Loucy (cell line): ENCODE measurements around the gene DBR1.

Experiments
- H2AFZ ChIP-seq: fragments of 200-600 bp; sonication (generic); 2 replicates; pipeline ENCODE4 v1.6.0; 2016; ENCODE audit warnings: antibody characterized with exemption, mild to moderate bottlenecking, low read length, moderate library complexity
- H3F3A ChIP-seq: fragments of 200-600 bp; 2 replicates; pipeline ENCODE4 v1.6.0; 2016; ENCODE audit warnings: antibody characterized with exemption, low read depth, mild to moderate bottlenecking
- H3K27me3 ChIP-seq: fragments of 200-600 bp; sonication (generic); 2 replicates; pipeline ENCODE4 v1.6.1; 2014; ENCODE audit warnings: low read length, mild to moderate bottlenecking; ENCODE audit not compliant: insufficient read depth, poor library complexity, severe bottlenecking
- H3K36me3 ChIP-seq: fragments of 200-600 bp; sonication (generic); 2 replicates; pipeline ENCODE4 v1.6.1; 2016; ENCODE audit warnings: low read length; ENCODE audit not compliant: insufficient read depth
- H3K4me1 ChIP-seq: fragments of 200-600 bp; sonication (generic); 2 replicates; pipeline ENCODE4 v1.5.1; 2014; ENCODE audit warnings: low read length, mild to moderate bottlenecking; ENCODE audit not compliant: insufficient read depth, poor library complexity, severe bottlenecking
- H3K4me2 ChIP-seq: fragments of 200-600 bp; sonication (generic); 2 replicates; pipeline ENCODE4 v1.6.0; 2014; ENCODE audit warnings: antibody characterized with exemption, low read length, low read depth, mild to moderate bottlenecking; ENCODE audit not compliant: poor library complexity, severe bottlenecking
- H3K4me3 ChIP-seq: fragments of 200-600 bp; sonication (generic); 2 replicates; pipeline ENCODE4 v1.5.1; 2014; ENCODE audit warnings: low read length, mild to moderate bottlenecking, mixed read lengths; ENCODE audit not compliant: poor library complexity, severe bottlenecking
- H3K79me2 ChIP-seq: fragments of 200-600 bp; sonication (generic); 2 replicates; pipeline ENCODE4 v1.6.1; 2014; ENCODE audit warnings: low read length; ENCODE audit not compliant: insufficient read depth
- H3K9ac ChIP-seq: fragments of 200-600 bp; sonication (generic); 2 replicates; pipeline ENCODE4 v1.6.0; 2014; ENCODE audit warnings: mild to moderate bottlenecking, low read depth, low read length, moderate library complexity; ENCODE audit not compliant: poor library complexity, severe bottlenecking
- H3K9me2 ChIP-seq: fragments of 200-600 bp; sonication (generic); replicated peaks from 2 replicates; pipeline ENCODE4 v1.6.1; 2016; ENCODE audit warnings: low read depth, low read length, mixed read lengths
- H3K9me3 ChIP-seq: fragments of 200-600 bp; sonication (generic); 2 replicates; pipeline ENCODE4 v1.6.1; 2014; ENCODE audit warnings: mild to moderate bottlenecking, antibody characterized with exemption, low read length, low read depth; ENCODE audit not compliant: insufficient read depth
- H4K20me1 ChIP-seq: fragments of 200-600 bp; sonication (generic); 2 replicates; pipeline ENCODE4 v1.6.0; 2014; ENCODE audit warnings: antibody characterized with exemption, low read length, mild to moderate bottlenecking; ENCODE audit not compliant: insufficient read depth, poor library complexity, severe bottlenecking
- CTCF ChIP-seq: fragments of 200-600 bp; sonication (generic); conservative IDR thresholded peaks from 2 replicates; pipeline ENCODE4 v1.5.1; 2014; ENCODE audit warnings: mild to moderate bottlenecking, antibody characterized with exemption, low read length
- EZH2phosphoT487 ChIP-seq: fragments of 200-600 bp; IDR thresholded peaks from 2 replicates; pipeline ENCODE4 v1.6.1; 2018; ENCODE audit warnings: antibody characterized with exemption, mild to moderate bottlenecking, moderate library complexity, borderline replicate concordance

Gene DBR1

DNA sequence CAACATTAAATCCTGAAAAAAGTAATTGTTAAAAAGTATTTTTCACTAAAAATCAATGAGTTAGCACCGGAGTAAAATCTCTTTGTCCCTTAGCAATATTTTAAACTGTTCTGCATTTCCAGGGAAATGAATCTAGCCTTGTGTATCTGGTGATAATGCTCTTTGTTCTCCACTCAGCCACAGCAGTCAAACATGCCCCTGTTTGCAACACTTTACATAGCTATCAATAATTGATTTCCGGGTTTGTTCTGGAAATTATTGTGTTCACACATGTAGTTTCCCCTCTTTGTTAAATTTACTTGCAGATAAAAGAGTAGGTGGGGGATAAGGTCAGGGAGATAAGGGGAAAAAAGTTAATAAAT is 38.9 kb downstream of the DBR1 start:
- H3F3A ChIP-seq: no peaks in the 10 kb centered on the region
- TF ChIP-seq CTCF: no peak
- no peaks in the 10 kb centered on the region for H3K79me2 ChIP-seq
- H3K27me3 ChIP-seq: no peaks in the 10 kb centered on the region
- H3K9me2 ChIP-seq: no peaks in the 10 kb centered on the region
- H3K4me3 ChIP-seq: no peak overlapping the region
- H3K9me3 ChIP-seq: no peaks in the 10 kb centered on the region
- no peak overlapping the region for H3K9ac ChIP-seq
- H3K4me1 ChIP-seq: peaks cover 12% of the 10 kb centered on the region
- no peaks in the 10 kb centered on the region for H4K20me1 ChIP-seq
- no peaks in the 10 kb centered on the region for H3K36me3 ChIP-seq
- H2AFZ ChIP-seq: no peak overlapping the region
- no peak overlapping the region for H3K4me2 ChIP-seq

GRCh38 chr3:138135146-138135832 is 39.4 kb downstream of the DBR1 start:
- no peak for TF ChIP-seq EZH2phosphoT487
- TF ChIP-seq CTCF: no peak
- Histone ChIP-seq H3K27me3 (no peaks in the 10 kb centered on the region), H3K36me3 (no peaks in the 10 kb centered on the region), H3F3A (no peaks in the 10 kb centered on the region), H4K20me1 (no peaks in the 10 kb centered on the region), H3K9ac (no peak overlapping the region), H3K4me3 (no peak overlapping the region), H3K9me3 (no peaks in the 10 kb centered on the region), H3K9me2 (no peaks in the 10 kb centered on the region), H3K4me1 (peaks cover 7% of the 10 kb centered on the region), H3K4me2 (no peak overlapping the region), H3K79me2 (no peaks in the 10 kb centered on the region), H2AFZ (no peak overlapping the region)

- Histone ChIP-seq H3K4me3 (no peak within 1 kb of the TSS), H3K4me1 (peaks cover 7% of the 10 kb centered on the region), H3K27me3 (no peaks in the 10 kb centered on the region), H3K36me3 (no peaks in the 10 kb centered on the region), H2AFZ (no peak within 1 kb of the TSS), H3K9me2 (no peaks in the 10 kb centered on the region), H3K79me2 (no peaks in the 10 kb centered on the region), H3K9ac (no peak within 1 kb of the TSS), H3F3A (no peaks in the 10 kb centered on the region), H3K4me2 (no peak within 1 kb of the TSS), H4K20me1 (no peaks in the 10 kb centered on the region), H3K9me3 (no peaks in the 10 kb centered on the region)
- TF ChIP-seq EZH2phosphoT487 (no peak), CTCF (no peak)
Observed at GRCh38 chr3:138132239-138132638, 42.5 kb downstream of the DBR1 start, which contains the start of gene A4GNT. Gene A4GNT (minus strand): TSS chr3:138132390. CDS start chr3:138131256, 1,134 bp downstream.
